ENCODE data around the gene PCDH8.
"Not testable (repeated sequence)": the region's sequence is repeated elsewhere in the genome, so short reads cannot be mapped to it uniquely, and the experiment has no call there.

The PCDH8 gene

GRCh38 chr13:52850396-52851136 lies 2.1 kb upstream of the PCDH8 start:
- no peak for DNase-seq (ENCODE audit: low read depth in 3 of 3, low spot score in 1 of 3)

GRCh38 chr13:52850072-52850395 lies 1.6 kb upstream of the PCDH8 start:
- DNase-seq (ENCODE audit: low read depth in 3 of 3, low spot score in 1 of 3): no peak

GRCh38 chr13:52849291-52850071 lies 1.0 kb upstream of the PCDH8 start:
- no peak for DNase-seq (ENCODE audit: low read depth in 3 of 3, low spot score in 1 of 3)

- no peak for DNase-seq (ENCODE audit: low read depth in 3 of 3, low spot score in 1 of 3)
Measured at GRCh38 chr13:52847682-52848432, 583 bp downstream of the PCDH8 start.

GRCh38 chr13:52847322-52847681 lies 1.1 kb downstream of the PCDH8 start:
- no peak for DNase-seq (ENCODE audit: low read depth in 3 of 3, low spot score in 1 of 3)

- no peak for DNase-seq (ENCODE audit: low read depth in 3 of 3, low spot score in 1 of 3)
Measured at GRCh38 chr13:52846567-52847321, 1.7 kb downstream of the PCDH8 start.

GRCh38 chr13:52845766-52846566 lies 2.5 kb downstream of the PCDH8 start:
- no peak for DNase-seq (ENCODE audit: low read depth in 3 of 3, low spot score in 1 of 3)

- DNase-seq (ENCODE audit: low read depth in 3 of 3, low spot score in 1 of 3): no peak
Measured at GRCh38 chr13:52845334-52845761, 3.1 kb downstream of the PCDH8 start.

- no peak for DNase-seq (ENCODE audit: low read depth in 3 of 3, low spot score in 1 of 3)
Measured at GRCh38 chr13:52844836-52845235, 3.6 kb downstream of the PCDH8 start.

- no peak for DNase-seq (ENCODE audit: low read depth in 3 of 3, low spot score in 1 of 3)
Measured at GRCh38 chr13:52842441-52842840, 6.0 kb downstream of the PCDH8 start.

- DNase-seq (ENCODE audit: low read depth in 3 of 3, low spot score in 1 of 3): no peak
Measured at GRCh38 chr13:52840066-52840465, 8.4 kb downstream of the PCDH8 start.

GRCh38 chr13:52838433-52839107 lies 9.9 kb downstream of the PCDH8 start:
- DNase-seq (ENCODE audit: low read depth in 3 of 3, low spot score in 1 of 3): no peak

GRCh38 chr13:52837850-52838249 lies 10.6 kb downstream of the PCDH8 start:
- DNase-seq (ENCODE audit: low read depth in 3 of 3, low spot score in 1 of 3): no peak

- no peak for DNase-seq (ENCODE audit: low read depth in 3 of 3, low spot score in 1 of 3)
Measured at GRCh38 chr13:52835071-52835839, 13.2 kb downstream of the PCDH8 start.

GRCh38 chr13:52833296-52833875 lies 15.1 kb downstream of the PCDH8 start:
- DNase-seq (ENCODE audit: low read depth in 3 of 3, low spot score in 1 of 3): no peak

- DNase-seq (ENCODE audit: low read depth in 3 of 3, low spot score in 1 of 3): no peak
Measured at GRCh38 chr13:52832313-52832712, 16.1 kb downstream of the PCDH8 start.

- DNase-seq (ENCODE audit: low read depth in 3 of 3, low spot score in 1 of 3): no peak
Measured at GRCh38 chr13:52830946-52831345, 17.5 kb downstream of the PCDH8 start.

- no peak for DNase-seq (ENCODE audit: low read depth in 3 of 3, low spot score in 1 of 3)
Measured at GRCh38 chr13:52827839-52828238, 20.6 kb downstream of the PCDH8 start.

GRCh38 chr13:52817886-52818285 lies 30.6 kb downstream of the PCDH8 start:
- not testable (repeated sequence) for DNase-seq (ENCODE audit: low read depth in 3 of 3, low spot score in 1 of 3)

Data from stimulated activated CD4-positive, alpha-beta T cell treated with anti-CD3 and anti-CD28 coated beads, TNF-alpha, amount 100 ng/mL, for 1 hour (primary cell).